ENCODE data around the gene MRAP2. TPM values are rescaled to one million over a fixed set of nuclear protein-coding genes. Genes with fewer than 3 reads are reported as not detected.

The MRAP2 gene
- total and polyA plus RNA-seq, 2 of the 13 experiments (the other 11 are each of a cell fraction or from before 2014, with no cell fraction given): 0.33 to 3.5 TPM

DNA sequence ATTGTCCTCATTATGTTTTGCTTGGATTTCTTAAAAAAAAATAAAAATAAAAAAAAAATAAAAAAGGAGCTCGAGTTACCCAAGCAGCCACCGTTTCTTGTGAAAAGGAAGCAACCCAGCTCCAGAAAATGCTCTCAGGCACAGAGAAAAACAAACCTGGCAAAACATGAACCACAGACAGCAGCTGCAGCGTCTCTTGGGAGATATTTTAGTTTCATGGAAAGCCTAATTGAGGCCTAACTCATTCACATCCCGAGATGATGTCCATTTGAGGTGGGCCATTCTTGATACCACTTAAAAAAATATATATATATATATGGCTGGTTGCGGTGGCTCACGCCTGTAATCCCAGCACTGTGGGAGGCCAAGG, 13.7 kb upstream of the MRAP2 start:
- Histone ChIP-seq H3K4me2 (ENCODE audit: low read depth, low read length) (no peak overlapping the region), H3K27ac (ENCODE audit: extremely low read length, insufficient read depth, low read length) (no peak overlapping the region), H3K27me3 (ENCODE audit: control insufficient read depth in 1 of 2, insufficient read depth in 2 of 2, low read length in 2 of 2) (no peaks in the 10 kb centered on the region; a peak in 1 of 5 replicates), H3K4me3 (replicated peaks in 1 of 3; ENCODE audit: insufficient read depth in 1 of 3, low read depth in 2 of 3, low read length in 3 of 3) (no peak overlapping the region), H3K9ac (ENCODE audit: insufficient read depth, low read depth, low read length) (no peak overlapping the region), H3K79me2 (ENCODE audit: insufficient read depth, low read length) (no peaks in the 10 kb centered on the region), H3K9me3 (ENCODE audit: low read length) (no peaks in the 10 kb centered on the region), H3K4me1 (ENCODE audit: insufficient read depth, low read length) (no peaks in the 10 kb centered on the region), H4K20me1 (ENCODE audit: insufficient read depth, low read length) (no peaks in the 10 kb centered on the region), H2AFZ (ENCODE audit: low read length) (no peak overlapping the region), H3K36me3 (replicated peaks in 1 of 2; ENCODE audit: control insufficient read depth in 1 of 2, insufficient read depth in 2 of 2, low read length in 2 of 2) (no peaks in the 10 kb centered on the region)
- ChIA-PET POLR2A (no interaction called here), CTCF (ENCODE audit: low intra/inter-chr PET ratio, low total read pairs) (no interaction called here)
- intact Hi-C loops (cut with micrococcal nuclease; ENCODE audit: unreplicated experiment) (no loop called here), in situ Hi-C loops (cut with HindIII; ENCODE audit: extremely low pct_ligation_motif_present, low pct_unique_long_range_greater_than_20kb) (no loop called here)
- no TSS peak for BruUV-seq (replicated peaks)
- 43% methylated on average over 6 of the region's 6 CpGs for whole genome bisulfite sequencing (ENCODE audit: low lambda C conversion rate)
- ATAC-seq (no peak), FAIRE-seq (no peak), DNase-seq (ENCODE audit: low spot score) (no peak)
- TF ChIP-seq MTF2 (CRISPR knock-in tag; IDR thresholded peaks at IDR 0.05; ENCODE audit: borderline replicate concordance) (no peak), NFYB (CRISPR knock-in tag; IDR thresholded peaks at IDR 0.05) (no peak), NPAS2 (CRISPR knock-in tag; IDR thresholded peaks at IDR 0.05; ENCODE audit: borderline replicate concordance) (no peak), CHD4 (IDR thresholded peaks at IDR 0.05; ENCODE audit: borderline replicate concordance, low read length) (no peak), ZNF12 (CRISPR knock-in tag; IDR thresholded peaks at IDR 0.05) (no peak), ZNF619 (CRISPR knock-in tag; IDR thresholded peaks at IDR 0.05) (no peak), PAWR (CRISPR knock-in tag; IDR thresholded peaks at IDR 0.05; ENCODE audit: borderline replicate concordance) (no peak), RBFOX2 (IDR thresholded peaks at IDR 0.05; ENCODE audit: low read depth, low read length) (no peak), ZNF10 (CRISPR knock-in tag; IDR thresholded peaks at IDR 0.05; ENCODE audit: borderline replicate concordance, low read depth) (no peak)
- TF ChIP-seq, protein P1, sequence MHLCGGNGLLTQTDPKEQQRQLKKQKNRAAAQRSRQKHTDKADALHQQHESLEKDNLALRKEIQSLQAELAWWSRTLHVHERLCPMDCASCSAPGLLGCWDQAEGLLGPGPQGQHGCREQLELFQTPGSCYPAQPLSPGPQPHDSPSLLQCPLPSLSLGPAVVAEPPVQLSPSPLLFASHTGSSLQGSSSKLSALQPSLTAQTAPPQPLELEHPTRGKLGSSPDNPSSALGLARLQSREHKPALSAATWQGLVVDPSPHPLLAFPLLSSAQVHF (CRISPR knock-in tag; IDR thresholded peaks at IDR 0.05): no peak
- TF ChIP-seq, protein P2, sequence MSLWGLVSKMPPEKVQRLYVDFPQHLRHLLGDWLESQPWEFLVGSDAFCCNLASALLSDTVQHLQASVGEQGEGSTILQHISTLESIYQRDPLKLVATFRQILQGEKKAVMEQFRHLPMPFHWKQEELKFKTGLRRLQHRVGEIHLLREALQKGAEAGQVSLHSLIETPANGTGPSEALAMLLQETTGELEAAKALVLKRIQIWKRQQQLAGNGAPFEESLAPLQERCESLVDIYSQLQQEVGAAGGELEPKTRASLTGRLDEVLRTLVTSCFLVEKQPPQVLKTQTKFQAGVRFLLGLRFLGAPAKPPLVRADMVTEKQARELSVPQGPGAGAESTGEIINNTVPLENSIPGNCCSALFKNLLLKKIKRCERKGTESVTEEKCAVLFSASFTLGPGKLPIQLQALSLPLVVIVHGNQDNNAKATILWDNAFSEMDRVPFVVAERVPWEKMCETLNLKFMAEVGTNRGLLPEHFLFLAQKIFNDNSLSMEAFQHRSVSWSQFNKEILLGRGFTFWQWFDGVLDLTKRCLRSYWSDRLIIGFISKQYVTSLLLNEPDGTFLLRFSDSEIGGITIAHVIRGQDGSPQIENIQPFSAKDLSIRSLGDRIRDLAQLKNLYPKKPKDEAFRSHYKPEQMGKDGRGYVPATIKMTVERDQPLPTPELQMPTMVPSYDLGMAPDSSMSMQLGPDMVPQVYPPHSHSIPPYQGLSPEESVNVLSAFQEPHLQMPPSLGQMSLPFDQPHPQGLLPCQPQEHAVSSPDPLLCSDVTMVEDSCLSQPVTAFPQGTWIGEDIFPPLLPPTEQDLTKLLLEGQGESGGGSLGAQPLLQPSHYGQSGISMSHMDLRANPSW (CRISPR knock-in tag; IDR thresholded peaks at IDR 0.05; ENCODE audit: borderline replicate concordance): no peak
- TF ChIP-seq, protein P3, sequence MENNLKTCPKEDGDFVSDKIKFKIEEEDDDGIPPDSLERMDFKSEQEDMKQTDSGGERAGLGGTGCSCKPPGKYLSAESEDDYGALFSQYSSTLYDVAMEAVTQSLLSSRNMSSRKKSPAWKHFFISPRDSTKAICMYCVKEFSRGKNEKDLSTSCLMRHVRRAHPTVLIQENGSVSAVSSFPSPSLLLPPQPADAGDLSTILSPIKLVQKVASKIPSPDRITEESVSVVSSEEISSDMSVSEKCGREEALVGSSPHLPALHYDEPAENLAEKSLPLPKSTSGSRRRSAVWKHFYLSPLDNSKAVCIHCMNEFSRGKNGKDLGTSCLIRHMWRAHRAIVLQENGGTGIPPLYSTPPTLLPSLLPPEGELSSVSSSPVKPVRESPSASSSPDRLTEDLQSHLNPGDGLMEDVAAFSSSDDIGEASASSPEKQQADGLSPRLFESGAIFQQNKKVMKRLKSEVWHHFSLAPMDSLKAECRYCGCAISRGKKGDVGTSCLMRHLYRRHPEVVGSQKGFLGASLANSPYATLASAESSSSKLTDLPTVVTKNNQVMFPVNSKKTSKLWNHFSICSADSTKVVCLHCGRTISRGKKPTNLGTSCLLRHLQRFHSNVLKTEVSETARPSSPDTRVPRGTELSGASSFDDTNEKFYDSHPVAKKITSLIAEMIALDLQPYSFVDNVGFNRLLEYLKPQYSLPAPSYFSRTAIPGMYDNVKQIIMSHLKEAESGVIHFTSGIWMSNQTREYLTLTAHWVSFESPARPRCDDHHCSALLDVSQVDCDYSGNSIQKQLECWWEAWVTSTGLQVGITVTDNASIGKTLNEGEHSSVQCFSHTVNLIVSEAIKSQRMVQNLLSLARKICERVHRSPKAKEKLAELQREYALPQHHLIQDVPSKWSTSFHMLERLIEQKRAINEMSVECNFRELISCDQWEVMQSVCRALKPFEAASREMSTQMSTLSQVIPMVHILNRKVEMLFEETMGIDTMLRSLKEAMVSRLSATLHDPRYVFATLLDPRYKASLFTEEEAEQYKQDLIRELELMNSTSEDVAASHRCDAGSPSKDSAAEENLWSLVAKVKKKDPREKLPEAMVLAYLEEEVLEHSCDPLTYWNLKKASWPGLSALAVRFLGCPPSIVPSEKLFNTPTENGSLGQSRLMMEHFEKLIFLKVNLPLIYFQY (CRISPR knock-in tag; IDR thresholded peaks at IDR 0.05; ENCODE audit: borderline replicate concordance): no peak
- TF ChIP-seq, protein P4, sequence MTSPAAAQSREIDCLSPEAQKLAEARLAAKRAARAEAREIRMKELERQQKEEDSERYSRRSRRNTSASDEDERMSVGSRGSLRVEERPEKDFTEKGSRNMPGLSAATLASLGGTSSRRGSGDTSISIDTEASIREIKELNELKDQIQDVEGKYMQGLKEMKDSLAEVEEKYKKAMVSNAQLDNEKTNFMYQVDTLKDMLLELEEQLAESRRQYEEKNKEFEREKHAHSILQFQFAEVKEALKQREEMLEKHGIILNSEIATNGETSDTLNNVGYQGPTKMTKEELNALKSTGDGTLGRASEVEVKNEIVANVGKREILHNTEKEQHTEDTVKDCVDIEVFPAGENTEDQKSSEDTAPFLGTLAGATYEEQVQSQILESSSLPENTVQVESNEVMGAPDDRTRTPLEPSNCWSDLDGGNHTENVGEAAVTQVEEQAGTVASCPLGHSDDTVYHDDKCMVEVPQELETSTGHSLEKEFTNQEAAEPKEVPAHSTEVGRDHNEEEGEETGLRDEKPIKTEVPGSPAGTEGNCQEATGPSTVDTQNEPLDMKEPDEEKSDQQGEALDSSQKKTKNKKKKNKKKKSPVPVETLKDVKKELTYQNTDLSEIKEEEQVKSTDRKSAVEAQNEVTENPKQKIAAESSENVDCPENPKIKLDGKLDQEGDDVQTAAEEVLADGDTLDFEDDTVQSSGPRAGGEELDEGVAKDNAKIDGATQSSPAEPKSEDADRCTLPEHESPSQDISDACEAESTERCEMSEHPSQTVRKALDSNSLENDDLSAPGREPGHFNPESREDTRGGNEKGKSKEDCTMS (CRISPR knock-in tag; conservative IDR thresholded peaks at IDR 0.05): no peak
- TF ChIP-seq, protein P5, sequence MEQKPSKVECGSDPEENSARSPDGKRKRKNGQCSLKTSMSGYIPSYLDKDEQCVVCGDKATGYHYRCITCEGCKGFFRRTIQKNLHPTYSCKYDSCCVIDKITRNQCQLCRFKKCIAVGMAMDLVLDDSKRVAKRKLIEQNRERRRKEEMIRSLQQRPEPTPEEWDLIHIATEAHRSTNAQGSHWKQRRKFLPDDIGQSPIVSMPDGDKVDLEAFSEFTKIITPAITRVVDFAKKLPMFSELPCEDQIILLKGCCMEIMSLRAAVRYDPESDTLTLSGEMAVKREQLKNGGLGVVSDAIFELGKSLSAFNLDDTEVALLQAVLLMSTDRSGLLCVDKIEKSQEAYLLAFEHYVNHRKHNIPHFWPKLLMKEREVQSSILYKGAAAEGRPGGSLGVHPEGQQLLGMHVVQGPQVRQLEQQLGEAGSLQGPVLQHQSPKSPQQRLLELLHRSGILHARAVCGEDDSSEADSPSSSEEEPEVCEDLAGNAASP (CRISPR knock-in tag; IDR thresholded peaks at IDR 0.05; ENCODE audit: borderline replicate concordance): no peak
